Stimulated activated CD8-positive, alpha-beta memory T cell treated with anti-CD3 and anti-CD28 coated beads, Interleukin-15, amount 100 ng/mL, for 1 hour (primary cell): ENCODE data around the gene SRGAP1.

Experiments
- DNase-seq: peaks from one replicate; pipeline ENCODE4 v3.0.0-alpha.2; 2020; ENCODE audit warnings: low read depth

The SRGAP1 gene

GRCh38 chr12:63937378-63938316 is 93.1 kb downstream of the SRGAP1 start:
- no peak for DNase-seq

- no peak for DNase-seq
Measured at GRCh38 chr12:63940310-63941005, 96.0 kb downstream of the SRGAP1 start.

DNA sequence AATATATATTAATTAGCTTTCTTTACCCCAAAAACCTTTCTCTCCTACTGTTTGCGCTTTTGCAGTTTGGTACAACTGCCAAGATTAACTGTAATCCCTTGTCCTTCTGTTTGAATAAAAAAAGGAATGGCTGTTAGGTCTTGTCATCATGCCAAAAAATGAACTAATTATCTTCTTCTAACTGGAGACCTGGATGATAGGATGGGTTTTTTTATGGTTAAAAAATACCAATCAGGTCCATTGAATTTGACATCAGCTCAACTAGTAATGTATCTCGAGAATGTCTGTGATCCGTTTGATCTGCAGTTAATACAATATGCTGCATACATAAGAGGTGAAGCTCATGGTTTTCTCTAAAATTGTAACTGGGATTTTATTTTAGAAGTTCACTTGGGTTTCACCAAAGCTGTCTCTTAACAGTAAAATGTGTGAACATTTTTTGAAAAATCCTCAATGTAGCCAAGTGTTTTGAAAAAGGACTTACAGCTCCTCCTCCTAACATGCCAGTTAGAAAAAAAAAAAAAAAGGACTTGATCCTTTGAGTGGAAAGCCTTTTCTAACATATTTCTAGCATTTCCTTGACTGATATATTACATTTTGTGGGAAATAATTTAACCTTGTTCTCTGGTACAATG is 96.8 kb downstream of the SRGAP1 start:
- DNase-seq, result no peak

- no peak for DNase-seq
Measured at GRCh38 chr12:63941879-63942278, 97.4 kb downstream of the SRGAP1 start.

DNA sequence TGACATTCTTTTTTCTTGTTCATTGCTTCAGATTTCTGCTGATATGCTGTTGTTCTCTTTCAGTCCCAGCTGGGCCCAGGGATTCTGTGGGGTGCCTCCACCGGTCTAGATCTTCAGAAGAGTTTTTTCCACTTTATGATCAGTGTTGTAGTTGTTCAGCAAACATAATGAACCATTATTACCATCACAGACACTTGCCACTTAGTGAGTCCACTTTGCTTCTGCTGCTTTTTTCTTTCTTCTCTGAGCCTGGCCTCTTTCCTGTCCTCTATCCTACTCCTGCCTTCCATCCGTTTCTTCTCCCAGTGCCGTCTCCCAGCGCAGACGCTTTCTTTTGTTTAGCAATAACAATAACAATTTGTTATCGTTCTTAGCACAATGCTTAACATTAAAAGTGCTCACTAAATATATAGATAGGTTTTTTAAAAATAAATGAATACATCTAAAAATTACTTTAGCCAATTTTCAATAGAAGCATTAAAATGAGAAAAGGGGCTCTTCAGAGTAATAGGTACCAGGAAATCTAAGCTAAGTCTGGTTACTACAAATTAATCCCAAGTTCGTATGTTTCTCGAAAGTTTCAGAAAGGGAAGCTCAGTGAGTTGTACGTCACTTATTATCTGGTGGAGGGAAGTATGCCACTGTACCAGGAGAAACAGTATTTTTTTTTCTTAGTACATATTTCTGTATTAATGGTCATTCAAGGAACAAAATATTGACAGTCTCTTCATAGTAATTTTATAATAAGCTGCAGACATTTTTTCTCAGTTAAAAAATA is 98.2 kb downstream of the SRGAP1 start:
- DNase-seq, result no peak

- no peak for DNase-seq
Measured at GRCh38 chr12:63944034-63944579, 99.6 kb downstream of the SRGAP1 start.

GRCh38 chr12:63944586-63945228 is 100.2 kb downstream of the SRGAP1 start:
- DNase-seq, result no peak

DNA sequence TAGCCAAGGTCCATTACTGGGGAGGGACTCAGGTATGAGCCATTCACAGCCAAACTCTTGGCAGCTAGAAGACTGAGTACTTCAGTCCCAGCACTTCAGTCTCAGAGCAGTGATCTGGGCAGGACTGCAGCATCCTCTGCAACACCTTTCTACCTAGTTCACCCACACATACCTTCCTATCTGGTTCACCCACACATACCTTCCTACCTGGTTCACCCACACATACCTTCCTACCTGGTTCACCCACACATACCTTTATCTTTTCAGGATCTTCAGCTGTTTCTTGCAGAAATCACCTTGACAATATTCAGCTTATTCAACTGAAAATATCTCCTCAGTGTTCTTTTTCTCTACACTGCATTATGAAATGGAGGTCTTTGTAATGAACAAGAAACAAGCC is 101.3 kb downstream of the SRGAP1 start:
- DNase-seq, result no peak

DNA sequence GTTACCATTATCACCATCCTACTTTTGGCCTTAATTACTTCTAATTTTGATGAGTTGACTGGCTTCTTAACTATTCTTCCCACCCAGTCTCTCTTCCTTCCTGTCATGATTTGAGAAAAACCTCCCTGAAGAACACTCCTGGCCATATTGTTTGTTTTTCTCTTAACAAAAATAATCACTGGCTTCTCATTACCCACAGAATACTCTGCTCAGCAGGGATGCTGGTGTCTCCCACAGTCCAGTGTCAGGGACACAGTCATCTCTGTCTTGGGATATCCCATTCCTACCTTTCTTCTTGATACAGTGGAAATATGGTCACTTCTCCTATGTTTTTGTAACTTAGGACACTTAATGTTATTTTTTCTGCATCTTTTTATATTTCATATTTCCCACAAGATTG is 103.7 kb downstream of the SRGAP1 start:
- no peak for DNase-seq

- no peak for DNase-seq
Measured at GRCh38 chr12:63949902-63950301, 105.4 kb downstream of the SRGAP1 start.

DNA sequence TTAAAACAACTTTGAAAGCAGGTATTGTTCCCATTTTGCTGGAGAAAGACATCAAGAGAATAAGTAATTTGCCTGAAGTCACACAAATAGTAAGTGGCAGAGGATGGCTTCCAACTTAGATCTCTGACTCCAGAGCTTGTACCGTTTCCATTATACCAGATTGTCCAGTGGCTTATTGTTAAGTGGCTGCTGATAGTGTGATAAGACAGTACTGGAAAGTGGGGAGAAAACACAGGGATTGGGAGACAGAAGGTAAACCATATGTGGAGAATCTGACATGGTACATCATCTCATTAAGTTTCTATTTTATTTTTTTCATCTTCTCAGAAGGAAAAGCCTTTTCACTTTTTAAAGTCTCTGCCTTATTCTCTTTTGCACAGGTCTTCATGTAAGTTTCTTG is 108.5 kb downstream of the SRGAP1 start:
- no peak for DNase-seq

- DNase-seq, result no peak
Measured at GRCh38 chr12:63955831-63956666, 111.5 kb downstream of the SRGAP1 start.

DNA sequence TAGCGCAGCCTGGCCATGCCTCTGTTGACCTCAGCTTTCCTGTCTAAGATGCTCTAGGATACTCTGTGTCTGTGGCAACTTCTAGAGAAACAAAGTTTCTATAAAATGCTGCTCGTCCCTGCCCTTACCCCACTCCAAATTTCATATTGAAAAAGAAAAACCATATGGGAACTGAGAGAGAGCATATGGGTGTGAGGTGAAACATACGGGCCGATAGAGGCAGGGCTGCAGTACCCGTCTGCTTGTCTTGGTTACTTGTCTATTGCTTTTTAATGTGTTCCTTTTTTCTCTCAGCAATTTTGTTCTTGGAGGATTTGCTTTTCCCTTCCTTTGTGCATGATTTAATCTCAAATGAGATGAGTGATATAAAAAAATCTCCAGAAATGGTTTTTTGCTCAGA is 113.0 kb downstream of the SRGAP1 start:
- DNase-seq, result no peak

DNA sequence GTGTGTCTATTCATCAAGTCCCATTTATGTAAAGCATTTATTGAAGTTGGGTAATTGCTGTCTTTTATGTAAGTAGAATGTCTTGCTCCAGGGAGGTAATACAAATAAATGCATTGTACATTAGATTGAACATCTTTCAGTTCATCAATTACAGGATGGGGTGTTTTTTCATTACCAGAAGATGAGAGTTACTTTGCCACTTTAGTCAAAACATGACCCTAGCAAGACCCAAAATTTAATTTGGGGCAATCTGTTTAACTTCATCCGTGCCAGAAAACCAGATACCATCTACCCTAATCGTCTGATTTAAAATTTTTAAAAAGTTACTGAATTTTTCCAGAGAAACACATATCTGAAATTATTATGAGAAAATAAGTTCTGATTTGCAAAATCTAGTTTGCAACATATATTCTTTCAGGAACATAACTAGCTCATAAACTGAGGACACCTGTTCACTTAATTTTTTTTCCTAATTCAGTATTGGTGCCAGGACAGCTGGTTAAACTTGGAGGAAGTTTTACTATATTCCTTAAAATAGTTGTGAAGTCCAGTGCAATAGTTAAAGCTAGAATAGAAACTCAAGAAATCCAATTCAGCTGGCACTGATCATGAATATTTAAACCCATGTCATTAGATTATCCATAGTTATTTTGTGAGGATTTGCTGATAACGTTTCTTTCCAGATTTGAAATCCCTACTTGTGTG is 114.5 kb downstream of the SRGAP1 start:
- no peak for DNase-seq

GRCh38 chr12:63961048-63961447 is 116.5 kb downstream of the SRGAP1 start:
- DNase-seq, result no peak

GRCh38 chr12:63961543-63961942 is 117.0 kb downstream of the SRGAP1 start:
- DNase-seq, result no peak

GRCh38 chr12:63963868-63964267 is 119.4 kb downstream of the SRGAP1 start:
- no peak for DNase-seq

- no peak for DNase-seq
Measured at GRCh38 chr12:63964301-63964700, 119.8 kb downstream of the SRGAP1 start.

DNA sequence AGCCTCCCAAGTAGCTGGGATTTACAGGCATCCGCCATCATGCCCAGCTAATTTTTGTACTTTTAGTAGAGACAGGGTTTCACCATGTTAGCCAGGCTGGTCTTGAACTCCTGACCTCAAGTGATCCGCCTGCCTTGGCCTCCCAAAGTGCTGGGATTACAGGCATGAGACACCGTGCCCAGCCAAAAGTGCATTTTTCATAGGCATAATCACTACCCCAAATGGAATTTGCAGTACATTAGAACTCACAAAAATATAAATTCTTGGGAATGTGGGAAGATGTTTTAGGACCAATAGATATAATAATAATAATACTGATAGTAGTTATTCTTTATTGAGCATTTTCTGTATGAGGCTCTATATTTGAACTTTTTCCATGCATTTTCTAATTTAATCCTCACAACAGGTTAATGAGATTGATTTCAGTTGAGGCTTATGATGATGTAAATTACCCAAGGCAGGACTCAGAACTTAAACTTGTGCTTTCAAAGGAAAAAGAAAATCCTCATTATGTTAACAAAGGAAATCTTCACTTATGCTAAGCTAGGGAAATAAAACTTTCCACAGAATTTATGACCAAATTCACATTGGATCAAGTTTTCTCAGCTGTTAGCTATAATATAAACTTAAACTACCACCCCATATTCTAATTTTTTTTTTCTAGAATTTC is 121.6 kb downstream of the SRGAP1 start:
- no peak for DNase-seq
